SK-N-SH treated with all-trans-retinoic acid at 6 μM for 48 hours (cell line): ENCODE data around the gene CCM2L.

Experiments
- ATAC-seq: fragments of 200-7000 bp; cut with Tn5 transposase; 3 replicates; pipeline ENCODE4 v1.9.1; 2020; ENCODE audit warnings: mild to moderate bottlenecking, moderate library complexity
- ARNTL ChIP-seq: fragments of 450-650 bp; formaldehyde crosslinking; IDR thresholded peaks from 2 replicates; pipeline ENCODE4 v1.5.0; 2020; ENCODE audit warnings: low read depth, mild to moderate bottlenecking, moderate library complexity, borderline replicate concordance
- BACH2 ChIP-seq: fragments of 250-450 bp; sonication (Bioruptor Pico); IDR thresholded peaks from 2 replicates; pipeline ENCODE4 v1.9.0; 2021; ENCODE audit warnings: mild to moderate bottlenecking, borderline replicate concordance
- CSDC2 ChIP-seq: fragments of 250-450 bp; sonication (Bioruptor Pico); IDR thresholded peaks from 2 replicates; pipeline ENCODE4 v1.5.0; 2020; ENCODE audit warnings: mild to moderate bottlenecking, moderate library complexity
- ESRRG ChIP-seq: fragments of 250-450 bp; sonication (Bioruptor Pico); IDR thresholded peaks from 2 replicates; pipeline ENCODE4 v1.6.1; 2021; ENCODE audit warnings: mild to moderate bottlenecking
- GLIS3 ChIP-seq: fragments of 250-450 bp; sonication (Bioruptor Pico); IDR thresholded peaks from 2 replicates; pipeline ENCODE4 v1.5.0; 2020; ENCODE audit warnings: mild to moderate bottlenecking, moderate library complexity
- ISL1 ChIP-seq: fragments of 250-450 bp; sonication (Bioruptor Pico); IDR thresholded peaks from 2 replicates; pipeline ENCODE4 v2.1.2; 2022; ENCODE audit warnings: mild to moderate bottlenecking, moderate library complexity
- OSR1 ChIP-seq: fragments of 250-450 bp; sonication (Bioruptor Pico); IDR thresholded peaks from 2 replicates; pipeline ENCODE4 v1.8.0; 2022; ENCODE audit warnings: moderate library complexity, mild to moderate bottlenecking, inconsistent platforms
- PPARA ChIP-seq: fragments of 250-450 bp; sonication (Bioruptor Pico); IDR thresholded peaks from 2 replicates; pipeline ENCODE4 v1.5.0; 2020; ENCODE audit warnings: mild to moderate bottlenecking, borderline replicate concordance
- RARB ChIP-seq: fragments of 250-450 bp; sonication (Bioruptor Pico); IDR thresholded peaks from 2 replicates; pipeline ENCODE4 v1.8.0; 2021; ENCODE audit warnings: mild to moderate bottlenecking, moderate library complexity
- SNAI2 ChIP-seq: fragments of 250-450 bp; sonication (Bioruptor Pico); IDR thresholded peaks from 2 replicates; pipeline ENCODE4 v1.5.0; 2020; ENCODE audit warnings: mild to moderate bottlenecking, moderate library complexity
- TSHZ2 ChIP-seq: fragments of 250-450 bp; sonication (Bioruptor Pico); IDR thresholded peaks from 2 replicates; pipeline ENCODE4 v1.5.0; 2020; ENCODE audit warnings: mild to moderate bottlenecking, moderate library complexity
- ZC3H10 ChIP-seq: fragments of 250-450 bp; sonication (Bioruptor Pico); IDR thresholded peaks from 2 replicates; pipeline ENCODE4 v1.5.1; 2021; ENCODE audit warnings: mild to moderate bottlenecking, moderate library complexity
- ZFP3 ChIP-seq: fragments of 250-450 bp; sonication (Bioruptor Pico); IDR thresholded peaks from 2 replicates; pipeline ENCODE4 v1.5.0; 2020; ENCODE audit warnings: mild to moderate bottlenecking, moderate library complexity
- ZFP30 ChIP-seq: fragments of 450-650 bp; formaldehyde crosslinking; IDR thresholded peaks from 2 replicates; pipeline ENCODE4 v1.5.0; 2022; ENCODE audit warnings: mild to moderate bottlenecking, moderate library complexity
- ZNF70 ChIP-seq: fragments of 450-650 bp; formaldehyde crosslinking; IDR thresholded peaks from 2 replicates; pipeline ENCODE4 v1.5.0; 2020; ENCODE audit warnings: mild to moderate bottlenecking, moderate library complexity
- ZNF8 ChIP-seq: fragments of 450-650 bp; formaldehyde crosslinking; IDR thresholded peaks from 2 replicates; pipeline ENCODE4 v1.5.0; 2020; ENCODE audit warnings: mild to moderate bottlenecking, moderate library complexity
- TF ChIP-seq, protein P1 (sequence below): fragments of 250-450 bp; sonication (Bioruptor Pico); IDR thresholded peaks from 2 replicates; pipeline ENCODE4 v1.8.0; 2021; ENCODE audit warnings: low read depth, mild to moderate bottlenecking, moderate library complexity, borderline replicate concordance
- TF ChIP-seq, protein P2 (sequence below): fragments of 250-450 bp; sonication (Bioruptor Pico); IDR thresholded peaks from 2 replicates; pipeline ENCODE4 v1.5.1; 2020; ENCODE audit warnings: low read depth, mild to moderate bottlenecking, moderate library complexity
- TF ChIP-seq, protein P3 (sequence below): fragments of 250-450 bp; sonication (Bioruptor Pico); IDR thresholded peaks from 2 replicates; pipeline ENCODE4 v1.8.0; 2020; ENCODE audit warnings: mild to moderate bottlenecking, moderate library complexity, borderline replicate concordance
- TF ChIP-seq, protein P4 (sequence below): fragments of 250-450 bp; sonication (Bioruptor Pico); IDR thresholded peaks from 2 replicates; pipeline ENCODE4 v1.5.1; 2021; ENCODE audit warnings: mild to moderate bottlenecking, moderate library complexity

CCM2L gene

DNA sequence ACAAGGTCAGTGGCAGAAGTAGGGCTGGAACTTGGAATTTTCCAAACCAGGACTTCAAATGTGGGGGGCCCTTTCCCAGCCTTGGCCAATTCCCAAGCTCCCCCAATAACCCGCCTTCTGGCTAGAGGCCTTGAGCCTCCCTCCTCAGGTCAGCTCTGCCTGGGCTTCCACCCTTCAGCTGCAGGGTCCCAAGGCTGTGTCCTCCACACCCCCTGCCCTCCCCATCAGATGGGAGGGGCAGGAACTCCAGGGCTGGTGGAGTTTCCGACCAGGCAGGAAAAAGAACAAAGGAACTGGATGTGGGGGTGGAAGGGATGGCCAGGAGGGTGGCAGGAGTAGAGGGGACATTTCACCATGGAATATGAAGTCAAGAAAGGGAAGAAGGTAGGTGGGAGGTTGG lies at the start of gene CCM2L:
TSS of gene CCM2L (plus strand) at position 338 of the 400 bp plus-strand sequence. CDS start at position 355, 17 bp downstream.
- ATAC-seq: no peak
- TF ChIP-seq PPARA: no peak
- TF ChIP-seq, protein P1, sequence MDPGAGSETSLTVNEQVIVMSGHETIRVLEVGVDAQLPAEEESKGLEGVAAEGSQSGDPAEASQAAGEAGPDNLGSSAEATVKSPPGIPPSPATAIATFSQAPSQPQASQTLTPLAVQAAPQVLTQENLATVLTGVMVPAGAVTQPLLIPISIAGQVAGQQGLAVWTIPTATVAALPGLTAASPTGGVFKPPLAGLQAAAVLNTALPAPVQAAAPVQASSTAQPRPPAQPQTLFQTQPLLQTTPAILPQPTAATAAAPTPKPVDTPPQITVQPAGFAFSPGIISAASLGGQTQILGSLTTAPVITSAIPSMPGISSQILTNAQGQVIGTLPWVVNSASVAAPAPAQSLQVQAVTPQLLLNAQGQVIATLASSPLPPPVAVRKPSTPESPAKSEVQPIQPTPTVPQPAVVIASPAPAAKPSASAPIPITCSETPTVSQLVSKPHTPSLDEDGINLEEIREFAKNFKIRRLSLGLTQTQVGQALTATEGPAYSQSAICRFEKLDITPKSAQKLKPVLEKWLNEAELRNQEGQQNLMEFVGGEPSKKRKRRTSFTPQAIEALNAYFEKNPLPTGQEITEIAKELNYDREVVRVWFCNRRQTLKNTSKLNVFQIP (CRISPR knock-in tag): no peak
- TF ChIP-seq ZFP30 (CRISPR knock-in tag): no peak
- TF ChIP-seq, protein P2, sequence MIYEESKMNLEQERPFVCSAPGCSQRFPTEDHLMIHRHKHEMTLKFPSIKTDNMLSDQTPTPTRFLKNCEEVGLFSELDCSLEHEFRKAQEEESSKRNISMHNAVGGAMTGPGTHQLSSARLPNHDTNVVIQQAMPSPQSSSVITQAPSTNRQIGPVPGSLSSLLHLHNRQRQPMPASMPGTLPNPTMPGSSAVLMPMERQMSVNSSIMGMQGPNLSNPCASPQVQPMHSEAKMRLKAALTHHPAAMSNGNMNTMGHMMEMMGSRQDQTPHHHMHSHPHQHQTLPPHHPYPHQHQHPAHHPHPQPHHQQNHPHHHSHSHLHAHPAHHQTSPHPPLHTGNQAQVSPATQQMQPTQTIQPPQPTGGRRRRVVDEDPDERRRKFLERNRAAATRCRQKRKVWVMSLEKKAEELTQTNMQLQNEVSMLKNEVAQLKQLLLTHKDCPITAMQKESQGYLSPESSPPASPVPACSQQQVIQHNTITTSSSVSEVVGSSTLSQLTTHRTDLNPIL (CRISPR knock-in tag): no peak
- TF ChIP-seq SNAI2: no peak
- no peak for TF ChIP-seq RARB (CRISPR knock-in tag)
- TF ChIP-seq BACH2 (CRISPR knock-in tag): no peak
- no peak for TF ChIP-seq ZFP3 (CRISPR knock-in tag)
- no peak for TF ChIP-seq GLIS3 (CRISPR knock-in tag)

DNA sequence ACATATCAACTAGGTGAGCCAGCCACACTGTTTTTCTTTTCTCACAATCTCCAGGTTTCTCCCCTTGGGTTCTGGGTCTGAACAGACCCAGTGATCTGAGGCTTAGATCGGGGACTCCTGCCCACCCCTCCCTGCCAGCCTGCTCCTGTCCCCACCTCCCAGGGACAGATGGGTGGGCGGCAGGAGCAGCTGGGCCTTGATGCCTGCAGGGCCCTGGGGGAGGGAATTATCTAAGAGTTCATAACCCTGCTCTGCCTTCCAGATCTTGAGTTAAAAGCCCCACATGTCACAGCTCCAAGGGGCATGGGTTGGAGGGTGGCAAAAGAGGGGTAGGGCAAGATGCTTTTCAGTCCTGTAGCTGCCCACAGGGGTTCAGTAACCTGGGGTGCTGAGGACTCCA lies 47.5 kb upstream of the CCM2L start:
- no peak for ATAC-seq
- no peak for TF ChIP-seq ZNF8 (CRISPR knock-in tag)
- TF ChIP-seq, protein P3, sequence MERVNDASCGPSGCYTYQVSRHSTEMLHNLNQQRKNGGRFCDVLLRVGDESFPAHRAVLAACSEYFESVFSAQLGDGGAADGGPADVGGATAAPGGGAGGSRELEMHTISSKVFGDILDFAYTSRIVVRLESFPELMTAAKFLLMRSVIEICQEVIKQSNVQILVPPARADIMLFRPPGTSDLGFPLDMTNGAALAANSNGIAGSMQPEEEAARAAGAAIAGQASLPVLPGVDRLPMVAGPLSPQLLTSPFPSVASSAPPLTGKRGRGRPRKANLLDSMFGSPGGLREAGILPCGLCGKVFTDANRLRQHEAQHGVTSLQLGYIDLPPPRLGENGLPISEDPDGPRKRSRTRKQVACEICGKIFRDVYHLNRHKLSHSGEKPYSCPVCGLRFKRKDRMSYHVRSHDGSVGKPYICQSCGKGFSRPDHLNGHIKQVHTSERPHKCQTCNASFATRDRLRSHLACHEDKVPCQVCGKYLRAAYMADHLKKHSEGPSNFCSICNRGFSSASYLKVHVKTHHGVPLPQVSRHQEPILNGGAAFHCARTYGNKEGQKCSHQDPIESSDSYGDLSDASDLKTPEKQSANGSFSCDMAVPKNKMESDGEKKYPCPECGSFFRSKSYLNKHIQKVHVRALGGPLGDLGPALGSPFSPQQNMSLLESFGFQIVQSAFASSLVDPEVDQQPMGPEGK: no peak
- no peak for TF ChIP-seq ESRRG (CRISPR knock-in tag)
- TF ChIP-seq OSR1: no peak
- TF ChIP-seq ZNF70 (CRISPR knock-in tag): no peak
- TF ChIP-seq BACH2 (CRISPR knock-in tag): no peak
- TF ChIP-seq, protein P4, sequence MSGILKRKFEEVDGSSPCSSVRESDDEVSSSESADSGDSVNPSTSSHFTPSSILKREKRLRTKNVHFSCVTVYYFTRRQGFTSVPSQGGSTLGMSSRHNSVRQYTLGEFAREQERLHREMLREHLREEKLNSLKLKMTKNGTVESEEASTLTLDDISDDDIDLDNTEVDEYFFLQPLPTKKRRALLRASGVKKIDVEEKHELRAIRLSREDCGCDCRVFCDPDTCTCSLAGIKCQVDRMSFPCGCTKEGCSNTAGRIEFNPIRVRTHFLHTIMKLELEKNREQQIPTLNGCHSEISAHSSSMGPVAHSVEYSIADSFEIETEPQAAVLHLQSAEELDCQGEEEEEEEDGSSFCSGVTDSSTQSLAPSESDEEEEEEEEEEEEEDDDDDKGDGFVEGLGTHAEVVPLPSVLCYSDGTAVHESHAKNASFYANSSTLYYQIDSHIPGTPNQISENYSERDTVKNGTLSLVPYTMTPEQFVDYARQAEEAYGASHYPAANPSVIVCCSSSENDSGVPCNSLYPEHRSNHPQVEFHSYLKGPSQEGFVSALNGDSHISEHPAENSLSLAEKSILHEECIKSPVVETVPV (CRISPR knock-in tag): no peak
- no peak for TF ChIP-seq TSHZ2
- TF ChIP-seq, protein P2 (CRISPR knock-in tag): no peak
- TF ChIP-seq ZFP30 (CRISPR knock-in tag): no peak
- TF ChIP-seq SNAI2: no peak
- TF ChIP-seq GLIS3 (CRISPR knock-in tag): no peak

- no peak for ATAC-seq
- TF ChIP-seq ZFP30 (CRISPR knock-in tag) (no peak), CSDC2 (CRISPR knock-in tag) (no peak), BACH2 (CRISPR knock-in tag) (no peak), ZC3H10 (CRISPR knock-in tag) (no peak), TSHZ2 (no peak), OSR1 (no peak), ISL1 (no peak), ARNTL (CRISPR knock-in tag) (no peak), ZFP3 (CRISPR knock-in tag) (no peak), SNAI2 (no peak), GLIS3 (CRISPR knock-in tag) (no peak)
- TF ChIP-seq, protein P3: no peak
- TF ChIP-seq, protein P4 (CRISPR knock-in tag): no peak
Measured at GRCh38 chr20:31963889-31964288, 46.3 kb upstream of the CCM2L start.
